Stimulated activated CD8-positive, alpha-beta memory T cell treated with anti-CD3 and anti-CD28 coated beads, Interleukin-4, amount 100 ng/mL, for 24 hours (primary cell): ENCODE results near the gene TRPM2.
"Not testable (repeated sequence)": the region's sequence is repeated elsewhere in the genome, so short reads cannot be mapped to it uniquely, and the experiment has no call there.

Experiments used
- DNase-seq: peaks from one replicate; pipeline ENCODE4 v3.0.0-alpha.2; 2020; ENCODE audit warnings: low read depth

The TRPM2 gene

DNA sequence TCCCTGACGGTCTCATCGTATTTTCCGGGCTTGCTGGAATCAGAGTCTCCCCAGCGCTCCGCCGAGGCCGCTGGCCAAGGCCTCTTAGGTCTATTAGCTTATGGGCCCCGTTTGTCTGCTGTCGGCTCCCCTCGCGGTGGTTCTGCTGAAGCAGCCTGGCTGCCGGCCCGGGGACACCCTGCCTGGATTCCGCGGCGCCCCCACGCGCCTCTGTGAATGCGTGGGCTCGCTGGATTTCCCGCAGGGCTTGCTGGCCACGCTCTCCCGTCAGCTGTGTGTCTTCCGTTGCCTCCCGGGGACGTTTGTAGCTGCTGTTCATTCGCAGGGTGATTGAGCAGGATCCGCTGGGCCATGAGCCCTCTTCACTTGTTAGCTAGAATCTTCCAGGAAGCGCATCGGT is 110.3 kb downstream of the TRPM2 start:
- DNase-seq = no peak

DNA sequence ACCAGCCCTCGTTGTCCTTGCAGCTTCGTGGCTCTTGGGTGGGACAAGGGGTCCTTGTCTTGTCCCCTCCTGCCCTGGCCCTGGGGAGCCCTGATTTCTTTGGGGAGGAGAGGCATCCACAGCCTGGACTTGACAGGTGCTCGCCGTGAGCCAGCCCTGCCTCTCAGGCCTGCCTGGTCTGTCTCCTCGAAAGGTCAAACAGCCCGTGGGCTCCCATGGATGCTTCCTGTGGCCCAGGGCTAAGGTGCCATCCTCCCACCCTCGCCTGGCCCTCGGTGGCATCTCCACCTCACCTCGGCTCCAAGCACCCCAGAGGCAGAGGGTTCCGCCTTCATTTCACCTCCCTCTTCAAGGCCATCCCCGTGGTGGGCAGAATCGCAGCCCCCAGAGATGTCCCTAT is 110.9 kb downstream of the TRPM2 start:
- DNase-seq = no peak

DNA sequence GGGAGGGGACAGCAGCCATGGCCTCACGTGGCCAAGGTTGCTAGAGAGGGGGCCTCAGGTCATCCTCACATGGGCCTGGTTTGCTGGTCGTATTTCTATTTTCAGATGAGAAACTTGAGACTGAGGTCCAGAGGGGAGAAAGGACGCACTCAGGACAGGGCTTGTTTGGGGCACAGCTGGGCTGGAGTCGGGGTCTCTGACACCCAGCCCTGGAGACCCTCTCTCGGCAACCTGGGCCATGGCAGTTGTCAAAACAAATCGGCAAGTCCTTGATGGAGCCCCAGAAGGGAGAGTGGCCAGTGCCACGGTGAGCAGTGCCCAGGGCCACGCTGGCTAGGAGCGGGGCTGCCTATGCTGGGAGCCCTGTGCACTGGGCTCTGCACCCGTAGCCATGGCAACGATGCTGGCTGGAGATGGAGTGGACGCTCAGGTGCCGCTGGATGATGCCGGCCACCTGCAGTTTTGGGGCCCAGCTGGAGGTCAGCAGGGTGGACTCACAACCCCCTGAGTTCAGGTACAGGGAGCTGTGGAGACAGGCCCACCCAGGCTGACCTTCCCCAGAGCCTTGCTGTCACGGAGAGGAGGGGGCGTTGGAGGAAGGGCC is 113.0 kb downstream of the TRPM2 start:
- DNase-seq = no peak

DNA sequence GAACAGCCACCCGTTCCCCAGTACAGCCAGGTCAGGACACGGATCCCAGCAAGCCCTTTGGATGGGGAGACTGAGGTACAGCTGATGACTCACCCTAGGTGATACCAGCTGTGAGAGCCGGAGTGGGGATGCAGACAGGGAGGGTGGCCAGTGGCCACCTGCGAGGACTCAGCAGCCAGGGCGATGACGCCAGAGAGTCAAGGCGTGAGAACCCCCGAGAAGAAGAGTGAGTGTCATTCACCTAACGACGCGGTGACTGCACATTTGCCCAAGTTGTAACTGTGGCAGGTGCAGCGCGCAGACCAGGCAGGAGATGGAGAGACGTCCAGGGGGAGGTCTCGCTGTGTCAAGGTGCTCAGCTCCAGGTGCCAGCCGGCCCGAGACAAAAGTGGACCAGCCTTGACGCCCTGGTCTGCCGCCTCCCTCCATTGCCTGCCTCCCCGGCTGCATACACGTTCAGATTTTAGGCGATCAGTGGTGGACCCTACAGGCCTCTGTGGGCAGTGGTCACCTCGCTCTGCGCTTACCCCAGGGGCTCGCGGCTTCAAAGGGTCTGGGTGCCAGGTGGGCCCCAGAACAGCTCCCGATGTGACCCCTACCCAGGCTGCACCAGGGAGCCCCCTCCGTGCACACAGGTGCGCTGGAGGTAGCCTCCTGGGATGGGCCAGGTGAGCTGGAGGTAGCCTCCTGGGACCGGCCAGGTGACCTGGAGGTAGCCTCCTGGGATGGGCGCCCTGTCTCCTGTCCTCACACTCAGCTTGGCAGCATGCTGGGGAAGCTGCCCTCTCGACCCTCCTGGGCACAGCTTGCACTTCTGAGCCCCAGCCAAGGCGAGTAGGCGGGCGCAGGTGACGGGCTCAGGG is 113.8 kb downstream of the TRPM2 start:
- DNase-seq = no peak

DNA sequence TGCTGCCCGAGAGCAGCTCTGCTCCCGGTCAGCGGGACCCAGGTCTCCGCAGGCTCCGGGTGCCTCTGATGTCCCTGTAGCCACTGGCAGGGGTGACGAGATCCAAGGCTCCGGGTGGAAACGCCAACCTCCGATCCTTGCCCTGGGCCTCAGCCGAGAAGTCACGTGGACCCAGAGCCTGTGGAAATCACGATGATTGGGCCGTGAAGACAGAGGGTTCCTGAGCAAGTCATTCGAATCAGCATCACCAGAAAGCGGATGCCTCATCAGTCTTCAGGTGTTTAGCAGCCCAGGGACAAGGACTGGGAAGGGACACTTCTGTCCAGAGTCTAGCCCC is 114.4 kb downstream of the TRPM2 start:
- DNase-seq = no peak

DNA sequence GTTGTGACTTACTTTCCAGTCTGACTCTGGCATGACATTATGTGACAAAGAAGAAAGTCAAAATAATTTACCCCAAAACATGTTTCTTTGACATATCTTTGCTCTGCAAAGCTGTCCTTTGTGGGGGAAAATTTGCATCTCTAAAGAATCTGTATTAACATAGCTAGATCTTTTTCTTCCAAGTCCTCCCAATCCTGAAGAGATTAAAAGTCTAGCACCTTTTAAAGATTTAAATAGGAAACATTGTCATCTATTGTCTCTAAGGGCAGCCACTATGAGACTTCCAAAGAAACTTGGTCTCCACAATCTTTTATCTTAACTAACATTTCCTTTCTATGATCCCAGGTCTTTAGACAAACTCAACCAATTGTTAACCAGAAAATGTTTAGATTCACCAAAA is 117.9 kb downstream of the TRPM2 start:
- no peak for DNase-seq

DNA sequence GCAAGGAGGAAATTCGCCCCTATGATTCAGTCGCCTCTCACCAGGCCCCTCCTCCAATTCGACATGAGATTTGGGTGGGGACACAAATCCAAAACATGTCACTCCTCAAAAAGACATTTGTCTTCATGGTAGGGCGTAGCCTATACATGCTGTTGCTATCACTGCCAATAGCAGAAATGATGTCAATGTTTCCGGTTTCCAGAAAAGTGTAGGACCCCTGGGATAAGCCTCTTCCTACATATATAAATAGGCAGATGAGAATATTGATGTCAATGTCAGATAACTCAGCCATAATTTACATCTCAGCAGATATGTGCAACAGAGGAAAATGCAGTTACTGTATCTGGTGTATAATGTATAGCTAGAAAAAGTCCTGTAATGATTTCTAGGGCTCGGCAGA is 118.6 kb downstream of the TRPM2 start:
- no peak for DNase-seq

DNA sequence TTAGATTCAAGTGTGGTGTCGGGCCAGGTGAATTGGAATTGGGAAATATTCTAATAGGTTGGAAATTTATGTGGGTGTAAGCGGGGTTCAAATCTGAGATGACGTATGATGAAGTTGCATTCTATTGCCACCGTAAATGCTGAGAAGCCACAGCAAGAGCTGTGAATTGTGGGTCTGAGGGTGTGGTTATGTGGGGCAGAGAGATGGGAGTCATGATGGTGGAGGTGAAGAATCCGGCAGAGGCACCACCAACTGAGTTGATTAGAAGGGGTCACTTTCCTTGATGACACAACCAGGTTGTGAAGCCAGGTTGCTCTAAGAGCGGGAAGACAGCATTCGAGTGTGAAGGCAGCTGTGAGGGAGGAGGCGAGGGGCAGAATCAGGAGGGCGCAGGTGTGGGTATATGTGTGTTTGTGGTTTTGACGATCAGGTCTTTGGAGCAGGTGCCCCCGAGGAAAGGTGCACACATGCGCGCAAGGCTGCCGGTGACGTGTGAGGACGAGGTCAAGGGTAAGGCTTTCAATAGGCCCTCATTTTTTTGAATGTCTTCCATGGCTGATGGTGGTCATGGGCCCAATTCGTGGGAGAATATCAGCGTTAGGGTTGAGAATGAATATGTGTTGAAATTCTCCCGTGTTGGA is 120.6 kb downstream of the TRPM2 start:
- no peak for DNase-seq

DNA sequence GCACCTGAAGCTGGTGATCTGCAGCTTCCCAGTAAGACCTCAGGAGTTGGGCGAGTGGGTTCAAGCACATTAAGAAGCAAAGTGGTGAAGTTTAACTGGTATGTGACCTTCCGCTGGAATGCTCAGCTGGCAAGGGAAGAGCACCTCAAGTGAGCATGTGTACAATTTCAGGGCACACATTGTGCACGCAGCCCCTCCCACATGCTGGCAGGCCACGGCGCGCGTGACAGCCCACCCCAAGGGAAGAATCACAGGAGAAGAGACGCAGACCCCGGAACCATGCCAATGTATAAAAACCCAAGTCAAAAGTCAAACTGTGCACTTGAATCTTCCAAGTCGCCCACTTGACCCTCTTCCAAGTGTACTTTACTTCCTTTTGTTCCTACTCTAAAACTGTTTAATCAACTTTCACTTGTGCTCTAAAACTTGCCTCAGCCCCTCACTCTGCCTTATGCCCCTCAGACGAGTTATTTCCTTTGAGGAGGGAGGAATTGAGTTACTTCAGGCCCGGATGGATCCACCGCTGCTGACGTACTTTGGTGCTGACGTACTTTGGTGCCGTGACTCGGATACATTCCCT is 121.9 kb downstream of the TRPM2 start:
- no peak for DNase-seq

DNA sequence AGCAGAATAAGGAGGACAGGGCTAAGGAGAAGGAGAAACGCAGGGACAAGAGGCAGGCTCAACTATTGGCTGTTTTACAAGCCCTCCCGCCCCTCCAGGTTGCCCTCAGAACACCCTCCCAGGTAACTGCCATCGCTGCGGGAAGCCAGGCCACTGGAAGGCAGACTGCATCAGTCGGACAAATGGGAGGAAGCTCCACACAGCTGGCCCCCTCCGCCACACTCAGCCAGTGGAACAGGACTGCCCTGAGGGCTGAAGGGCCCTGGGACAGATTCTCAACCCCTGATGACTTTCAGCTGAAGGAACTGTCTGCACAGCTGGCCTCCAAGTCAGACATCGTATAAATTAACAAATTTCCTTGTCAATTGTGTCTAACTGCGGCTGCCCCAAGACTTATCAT is 123.7 kb downstream of the TRPM2 start:
- no peak for DNase-seq

DNA sequence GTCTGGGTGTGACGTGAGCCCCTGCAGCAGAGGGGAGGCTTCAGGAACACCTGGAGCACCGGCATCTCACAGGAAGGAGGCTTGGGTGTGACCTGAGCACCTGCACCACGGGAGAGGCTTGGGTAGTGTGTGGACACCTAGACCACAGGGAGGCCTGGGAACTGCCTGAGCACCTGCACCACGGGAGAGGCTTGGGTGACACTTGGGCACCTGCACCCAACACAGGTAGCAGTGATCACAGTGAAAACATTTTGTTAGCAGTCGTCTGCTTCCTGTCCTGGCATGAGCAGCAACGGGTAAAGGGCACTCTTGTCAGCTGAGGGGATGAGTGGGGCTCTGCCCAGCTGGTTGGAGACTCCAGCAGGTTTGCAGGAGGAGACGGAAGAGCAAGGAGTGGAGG is 124.3 kb downstream of the TRPM2 start:
- DNase-seq = no peak

DNA sequence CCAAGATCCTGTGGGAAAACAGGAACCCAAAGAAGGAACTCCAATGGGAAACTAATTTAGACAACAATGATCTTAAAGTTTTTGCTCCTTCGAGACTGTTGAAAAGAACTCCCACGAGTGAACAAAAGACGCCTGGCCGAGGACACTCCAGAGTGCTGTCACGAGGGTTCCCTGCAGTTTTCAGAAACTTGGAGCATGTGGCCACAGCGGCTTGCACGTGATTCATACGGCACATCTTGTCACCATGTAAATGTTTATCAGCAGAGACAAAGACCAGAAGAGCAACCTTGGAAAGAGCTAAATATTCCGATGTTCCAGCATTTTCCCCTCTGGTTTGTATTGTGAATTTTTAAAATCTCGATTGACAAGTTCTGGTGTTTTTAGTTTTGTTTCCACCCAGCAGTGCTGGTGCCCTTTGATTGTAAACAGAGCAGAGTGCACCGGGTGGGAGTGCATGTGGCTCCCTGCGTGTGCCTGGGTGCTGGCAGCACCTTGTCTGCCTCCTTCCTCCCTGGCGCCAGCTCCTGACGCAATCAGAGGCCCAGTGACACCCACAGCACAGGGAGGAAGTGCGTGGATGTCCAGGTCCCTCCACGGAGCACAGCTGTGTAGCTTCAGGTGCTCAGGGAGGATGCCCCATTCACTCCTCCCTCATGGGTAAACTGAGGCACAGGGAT is 124.8 kb downstream of the TRPM2 start:
- no peak for DNase-seq

DNA sequence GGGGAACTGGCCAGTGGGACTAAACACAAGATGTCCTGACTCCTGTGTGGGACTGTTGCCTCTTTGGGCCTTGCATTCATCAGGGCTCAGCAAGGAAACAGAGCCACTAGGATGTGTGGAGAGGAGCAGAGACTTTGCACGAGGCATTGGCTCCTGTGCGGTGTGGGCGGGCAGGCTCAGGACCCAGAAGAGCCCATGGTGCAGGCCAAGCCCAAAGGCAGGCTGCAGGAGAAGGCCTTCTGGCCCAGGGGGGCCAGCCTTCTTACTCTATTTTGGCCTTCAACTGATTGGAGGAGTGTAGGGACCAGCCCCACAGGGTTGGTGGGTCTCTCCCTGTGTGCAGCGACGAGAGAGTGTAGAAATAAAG is 125.4 kb downstream of the TRPM2 start:
- DNase-seq = no peak

DNA sequence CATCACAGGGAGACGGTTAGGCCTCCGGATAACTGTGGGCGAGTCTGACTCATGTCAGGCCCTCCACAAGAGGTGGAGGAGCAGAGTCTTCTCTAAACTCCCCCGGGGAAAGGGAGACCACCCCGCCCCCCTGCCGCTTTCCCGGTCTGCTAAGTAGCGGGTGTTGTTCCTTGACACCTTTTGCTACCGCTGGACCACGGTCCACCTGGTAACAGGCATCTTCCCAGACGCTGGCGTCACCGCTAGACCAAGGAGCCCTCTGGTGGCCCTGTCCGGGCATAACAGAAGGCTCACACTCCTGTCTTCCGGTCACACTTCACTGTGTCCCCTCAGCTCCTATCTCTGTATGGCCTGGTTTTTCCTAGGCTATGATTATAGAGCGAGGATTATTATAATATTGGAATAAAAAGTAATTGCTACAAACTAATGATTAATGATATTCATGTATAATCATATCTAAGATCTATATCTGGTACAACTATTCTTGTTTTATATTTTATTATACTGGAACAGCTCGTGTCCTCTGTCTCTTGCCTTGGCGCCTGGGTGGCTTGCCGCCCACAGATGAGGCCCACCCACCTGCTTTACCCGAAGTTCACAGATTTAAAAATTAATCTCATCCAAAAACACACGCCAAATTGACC is 126.3 kb downstream of the TRPM2 start:
- not testable (repeated sequence) for DNase-seq

DNA sequence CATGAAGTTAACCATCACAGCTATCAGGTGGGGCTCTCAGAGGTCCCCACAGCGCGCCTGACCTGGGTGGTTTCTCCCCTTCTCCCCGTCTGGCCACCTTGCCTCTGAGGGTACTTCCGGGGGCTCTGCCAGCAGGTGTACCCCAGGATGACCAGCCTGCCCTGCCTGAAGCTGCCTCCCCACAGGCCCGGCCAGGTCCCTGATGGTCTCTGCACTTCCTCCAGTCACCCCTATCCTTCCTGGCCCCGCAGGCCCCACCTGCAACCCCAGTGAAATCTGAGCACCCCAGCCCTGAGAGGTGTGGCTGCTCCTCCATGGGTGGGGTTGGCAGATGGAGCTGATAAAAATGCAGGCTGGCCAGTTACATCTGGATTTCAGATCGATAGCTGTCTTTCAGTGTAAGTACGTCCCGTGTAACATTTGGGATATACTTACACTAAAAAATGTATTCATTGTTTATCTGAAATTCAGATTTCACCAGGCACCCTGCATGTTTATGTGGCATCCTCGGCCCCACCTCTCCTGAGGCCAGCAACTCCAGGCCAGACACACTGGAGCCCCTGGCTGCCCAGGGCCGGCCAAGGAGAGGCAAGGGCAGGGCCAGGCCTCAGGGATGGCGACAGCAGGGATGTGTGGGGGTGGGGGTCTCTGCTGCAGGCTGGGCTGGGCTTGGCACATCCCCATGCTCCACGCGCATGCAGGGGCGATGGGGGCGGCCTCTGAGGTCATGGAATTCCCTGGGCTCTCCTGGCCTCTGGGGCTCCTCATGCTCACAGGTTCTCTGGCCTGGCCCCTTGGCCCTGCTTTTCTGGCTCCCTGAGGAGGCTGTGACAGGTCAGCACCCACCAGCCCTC is 127.0 kb downstream of the TRPM2 start:
- no peak for DNase-seq

DNA sequence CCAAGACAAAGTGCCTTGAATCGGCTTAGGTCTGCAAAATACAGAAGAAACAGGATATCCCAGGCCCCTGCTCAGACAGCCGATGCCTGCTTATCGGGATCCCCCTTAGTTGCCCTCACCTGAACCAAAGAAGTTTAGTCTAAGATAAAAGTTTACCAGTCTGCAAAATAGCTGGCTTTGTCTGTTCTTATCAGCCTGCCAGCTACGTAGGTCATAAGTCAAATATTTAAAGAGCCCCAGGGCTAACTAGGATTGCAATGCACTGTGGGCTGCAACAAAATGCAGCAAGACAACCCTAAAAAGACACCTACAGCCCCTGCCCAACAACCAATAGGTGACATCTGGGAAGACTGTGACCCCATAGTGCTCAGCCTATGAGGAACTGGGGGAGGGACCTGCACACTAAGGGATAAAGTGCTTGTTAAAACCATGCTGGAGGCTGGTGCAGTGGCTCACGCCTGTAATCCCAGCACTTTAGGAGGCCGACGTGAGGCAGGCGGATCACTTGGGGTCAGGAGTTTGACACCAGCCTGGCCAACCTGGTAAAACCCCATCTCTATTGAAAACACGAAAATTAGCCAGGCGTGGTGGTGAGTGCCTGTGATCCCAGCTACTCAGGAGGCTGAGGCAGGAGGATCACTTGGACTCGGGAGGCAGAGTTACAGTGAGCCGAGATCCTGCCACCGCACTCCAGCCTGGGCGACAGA is 129.3 kb downstream of the TRPM2 start:
- DNase-seq = no peak

DNA sequence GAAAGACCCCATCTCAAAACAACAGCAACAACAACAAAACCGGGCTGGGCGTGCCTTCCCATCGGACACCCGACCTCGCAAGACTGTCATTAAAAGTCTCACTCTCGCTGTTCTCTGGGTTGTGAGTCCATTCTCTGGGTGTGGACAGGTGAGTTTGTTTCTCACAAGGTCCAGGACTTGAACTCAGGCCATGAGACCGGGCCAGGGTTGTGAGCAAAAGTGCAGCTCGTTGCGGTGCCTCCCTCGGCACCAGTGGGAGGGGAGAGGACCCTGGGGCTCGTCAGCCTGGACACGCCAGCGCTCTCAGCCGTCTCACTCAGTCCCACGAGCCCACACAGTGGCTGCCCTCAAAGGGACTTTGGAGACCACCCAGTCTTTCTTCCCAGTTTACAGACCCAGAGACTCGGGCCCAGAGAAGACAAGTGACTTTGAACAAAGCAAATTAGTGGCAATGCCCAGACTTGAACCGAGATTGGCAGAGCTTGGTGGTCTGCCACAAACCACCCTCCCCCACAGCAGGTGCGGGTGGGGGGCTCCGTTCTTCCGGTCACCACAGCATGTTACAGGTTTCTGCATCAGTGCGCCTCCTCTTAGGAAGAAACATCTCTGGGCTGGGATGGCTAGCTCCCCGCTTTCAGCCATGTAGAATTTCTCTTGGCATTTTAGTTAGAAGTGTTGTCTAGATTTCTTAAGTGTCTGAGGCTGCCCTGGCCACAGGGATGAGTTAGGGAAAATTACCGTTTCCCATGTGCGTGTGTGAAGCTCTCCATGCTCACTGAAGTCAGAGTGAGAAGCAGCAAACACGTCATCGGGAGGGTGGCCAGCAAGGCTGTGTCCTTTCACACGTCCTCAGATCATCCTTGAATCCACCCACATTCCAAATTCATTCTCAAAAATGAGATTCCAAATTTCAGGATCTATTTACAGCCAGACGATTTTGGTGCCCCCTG is 130.1 kb downstream of the TRPM2 start:
- DNase-seq = no peak

DNA sequence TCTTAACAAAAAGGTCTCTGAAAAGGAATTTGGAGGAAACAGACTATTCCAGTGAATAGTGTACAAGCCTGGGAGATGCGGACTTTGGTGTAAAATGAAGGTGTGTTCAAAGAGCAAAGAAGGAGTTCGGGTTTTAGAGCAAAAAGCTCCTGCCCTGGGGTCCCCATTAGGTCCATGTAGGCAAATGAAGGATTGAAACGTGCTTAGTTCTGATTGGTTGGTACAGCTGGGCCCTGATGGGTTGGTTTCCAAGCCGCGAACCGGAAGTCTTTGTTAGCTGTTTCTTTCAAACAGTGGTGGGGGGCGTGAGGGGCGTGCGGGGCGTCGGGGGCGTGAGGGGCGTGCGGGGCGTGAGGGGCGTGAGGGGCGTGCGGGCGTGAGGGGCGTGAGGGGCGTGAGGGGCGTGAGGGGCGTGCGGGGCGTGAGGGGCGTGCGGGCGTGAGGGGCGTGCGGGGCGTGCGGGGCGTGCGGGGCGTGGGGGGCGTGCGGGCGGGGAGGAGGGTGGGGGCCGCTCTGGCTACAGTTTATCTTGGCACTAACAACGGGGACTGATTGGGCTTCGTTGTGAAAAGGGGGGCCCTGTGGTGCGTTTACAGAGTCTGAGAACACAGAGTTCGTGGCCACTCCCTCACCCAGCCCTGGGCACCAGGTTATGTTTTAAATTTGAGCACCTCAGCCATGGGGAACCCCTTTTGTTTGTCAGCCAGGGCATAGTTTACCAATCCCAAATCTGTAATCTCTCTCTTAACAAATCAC is 131.3 kb downstream of the TRPM2 start:
- DNase-seq = no peak
